HepG2 (cell line): ENCODE results near the gene ITIH2. TPM values are rescaled to one million over a fixed set of nuclear protein-coding genes. Genes with fewer than 3 reads are reported as not detected.

ENCODE experiments used
- ATF7-NPFF ChIP-seq: sonication (generic); formaldehyde crosslinking; IDR thresholded peaks from 2 replicates; pipeline ENCODE4 v1.8.1; 2023; ENCODE audit warnings: mild to moderate bottlenecking, low read depth, missing genetic modification reagents, moderate library complexity
- CERS6 ChIP-seq: sonication (generic); formaldehyde crosslinking; IDR thresholded peaks from 2 replicates; pipeline ENCODE4 v1.5.0; 2020; ENCODE audit warnings: missing genetic modification reagents
- CSRNP1 ChIP-seq: sonication (generic); formaldehyde crosslinking; IDR thresholded peaks from 2 replicates; pipeline ENCODE4 v1.8.1; 2023; ENCODE audit warnings: mild to moderate bottlenecking, missing genetic modification reagents
- EP300 ChIP-seq, 3 experiments: sonication (generic) in 1 of 3; formaldehyde crosslinking in 1 of 3; IDR thresholded peaks; 2 replicates each; pipeline versions ENCODE4 v1.5.1 to v1.6.1; 2011 to 2020; ENCODE audit warnings: low read depth in 2 of 3, low read length in 2 of 3, borderline replicate concordance in 1 of 3, improper control_type of control experiment in 1 of 3, mild to moderate bottlenecking in 1 of 3, missing genetic modification reagents in 1 of 3, moderate library complexity in 1 of 3
- HCFC1 ChIP-seq: fragments of 150-350 bp; IDR thresholded peaks from 2 replicates; pipeline ENCODE4 v1.6.1; 2014; ENCODE audit warnings: low read depth, low read length
- HNRNPK ChIP-seq: fragments of 200-400 bp; formaldehyde crosslinking; IDR thresholded peaks from 2 replicates; pipeline ENCODE4 v1.6.1; 2018; ENCODE audit warnings: low read length, low read depth, moderate library complexity, mild to moderate bottlenecking; ENCODE audit not compliant: poor library complexity, severe bottlenecking
- HOXD1 ChIP-seq: sonication (generic); formaldehyde crosslinking; IDR thresholded peaks from 2 replicates; pipeline ENCODE4 v1.5.0; 2020; ENCODE audit warnings: missing genetic modification reagents
- ISL2 ChIP-seq: sonication (generic); formaldehyde crosslinking; IDR thresholded peaks from 2 replicates; pipeline ENCODE4 v1.5.0; 2020; ENCODE audit warnings: missing genetic modification reagents
- JUND ChIP-seq: sonication (generic); formaldehyde crosslinking; IDR thresholded peaks from 2 replicates; pipeline ENCODE4 v1.8.0; 2022; ENCODE audit warnings: mild to moderate bottlenecking, missing genetic modification reagents
- KLF6 ChIP-seq: IDR thresholded peaks from 2 replicates; pipeline ENCODE4 v1.8.0; 2016; ENCODE audit warnings: missing biosample characterization, missing genetic modification reagents
- PHF21A ChIP-seq: sonication (generic); formaldehyde crosslinking; IDR thresholded peaks from 2 replicates; pipeline ENCODE4 v1.5.0; 2020; ENCODE audit warnings: mild to moderate bottlenecking, missing genetic modification reagents
- PLSCR1 ChIP-seq: sonication (generic); formaldehyde crosslinking; IDR thresholded peaks from 2 replicates; pipeline ENCODE4 v1.5.0; 2020; ENCODE audit warnings: missing genetic modification reagents, mild to moderate bottlenecking, borderline replicate concordance
- SMAD9 ChIP-seq: sonication (generic); formaldehyde crosslinking; IDR thresholded peaks from 2 replicates; pipeline ENCODE4 v1.5.1; 2020; ENCODE audit warnings: mild to moderate bottlenecking, missing genetic modification reagents
- U2AF1 ChIP-seq: fragments of 200-400 bp; formaldehyde crosslinking; optimal IDR thresholded peaks from 2 replicates; pipeline ENCODE3; 2017; ENCODE audit warnings: mild to moderate bottlenecking, low read depth, low read length
- ZMAT3 ChIP-seq: sonication (generic); formaldehyde crosslinking; conservative IDR thresholded peaks from 2 replicates; pipeline ENCODE4 v1.7.0; 2021; ENCODE audit warnings: missing genetic modification reagents
- ZNF264 ChIP-seq: sonication (generic); formaldehyde crosslinking; IDR thresholded peaks from 2 replicates; pipeline ENCODE4 v1.4.0; 2020; ENCODE audit warnings: missing genetic modification reagents
- ZNF503 ChIP-seq: sonication (generic); formaldehyde crosslinking; IDR thresholded peaks from 2 replicates; pipeline ENCODE4 v1.4.0; 2020; ENCODE audit warnings: missing genetic modification reagents
- ZNF562 ChIP-seq: sonication (generic); formaldehyde crosslinking; IDR thresholded peaks from 2 replicates; pipeline ENCODE4 v1.8.0; 2022; ENCODE audit warnings: missing genetic modification reagents, borderline replicate concordance
- ZNF580 ChIP-seq: IDR thresholded peaks from 2 replicates; pipeline ENCODE4 v1.6.1; 2016; ENCODE audit warnings: low read depth, borderline replicate concordance
- ZNF704 ChIP-seq: sonication (generic); formaldehyde crosslinking; IDR thresholded peaks from 2 replicates; pipeline ENCODE4 v1.8.1; 2023; ENCODE audit warnings: mild to moderate bottlenecking, inconsistent platforms, moderate library complexity, missing genetic modification reagents, borderline replicate concordance
- ZNF780A ChIP-seq: sonication (generic); formaldehyde crosslinking; IDR thresholded peaks from 2 replicates; pipeline ENCODE4 v1.8.0; 2022; ENCODE audit warnings: mild to moderate bottlenecking, missing genetic modification reagents, moderate library complexity
- polyA plus RNA-seq, 8 experiments: library from polyadenylated mRNA; depleted of rRNA in 3 of 8; stranded (reverse) in 7 of 8; unstranded in 1 of 8; fragments of >200 nt; fragmentation: Illumina TruSeq in 4 of 8; extraction: Trizol in 4 of 8; gene quantifications; 2 replicates each; pipeline versions ENCODE4 v1.2.1 to v1.2.3, GENCODE V29; 2011 to 2016; ENCODE audit warnings: low read depth in 4 of 8, missing spikeins in 1 of 8, mixed read lengths in 1 of 8; ENCODE audit not compliant: insufficient read depth in 1 of 8
- total RNA-seq, 5 experiments: library from RNA; depleted of rRNA; stranded (reverse); fragments of >200 nt; fragmentation: Illumina TruSeq; extraction: Trizol; gene quantifications; 2 replicates each; pipeline ENCODE4 v1.2.3, GENCODE V29; 2016; ENCODE audit warnings: low read depth in 1 of 5

Gene ITIH2
- total and polyA plus RNA-seq, 2 of the 13 experiments (the other 11 are each of a cell fraction or from before 2014, with no cell fraction given) = 1,197 to 1,427 TPM

GRCh38 chr10:7707102-7707501 lies 4.0 kb downstream of the ITIH2 start (continued):
- TF ChIP-seq ISL2 (peak; percentile 97), JUND (0 out of 2 replicates have a peak, but pooled peaks have one; percentile 19), PLSCR1 (CRISPR knock-in tag) (no peak), HOXD1 (peak; percentile 83; the same call in 1 of the 2 replicates), ZNF780A (CRISPR knock-in tag) (no peak), ZNF264 (peak; percentile 84; the same call in 1 of the 2 replicates), ZNF580 (CRISPR knock-in tag) (no peak), ATF7-NPFF (CRISPR knock-in tag) (no peak), HNRNPK (no peak), ZMAT3 (no peak), ZNF704 (CRISPR knock-in tag) (no peak; the same call in 1 of the 2 replicates), PHF21A (CRISPR knock-in tag) (peak; percentile 74; the same call in 1 of the 2 replicates), U2AF1 (no peak), SMAD9 (no peak), ZNF562 (CRISPR knock-in tag) (no peak), CSRNP1 (CRISPR knock-in tag) (no peak), CERS6 (no peak), KLF6 (CRISPR knock-in tag) (no peak; the same call in 1 of the 2 replicates), EP300 (IDR thresholded peaks at IDR 0.05; ENCODE audit: low read depth in 2 of 2, low read length in 2 of 2) (peak; percentile 74 to 99; a peak in 3 of 4 replicates), EP300 (CRISPR knock-in tag; IDR thresholded peaks at IDR 0.05; ENCODE audit: borderline replicate concordance) (peak; percentile 85; the same call in 1 of the 2 replicates), HCFC1 (no peak), ZNF503 (CRISPR knock-in tag) (peak; percentile 96)
